Mesenchymal stem cell (in vitro differentiated cells and primary cell): ENCODE measurements around the gene ANKRD10.

Source experiments
- DNase-seq: peaks from one replicate; pipeline ENCODE4 v3.0.0-alpha.2; 2013
- H2AFZ ChIP-seq: one replicate; pipeline ENCODE4 v1.6.1; 2013; ENCODE audit warnings: low read depth, mild to moderate bottlenecking, control low read depth, inconsistent platforms, low read length, moderate library complexity
- H2AK5ac ChIP-seq: 2 replicates; pipeline ENCODE4 v1.6.1; 2013; ENCODE audit warnings: low read length, moderate library complexity, mild to moderate bottlenecking, inconsistent platforms; ENCODE audit not compliant: severe bottlenecking
- H2BK120ac ChIP-seq: one replicate; pipeline ENCODE4 v1.6.1; 2013; ENCODE audit warnings: low read depth, mild to moderate bottlenecking, inconsistent platforms, low read length, moderate library complexity
- H2BK12ac ChIP-seq, 2 experiments: one replicate each; pipeline ENCODE4 v1.6.1; 2013; ENCODE audit warnings: inconsistent platforms in 2 of 2, low read length in 2 of 2, mild to moderate bottlenecking in 2 of 2, moderate library complexity in 2 of 2, control low read depth in 1 of 2
- H2BK15ac ChIP-seq: one replicate; pipeline ENCODE4 v1.6.1; 2013; ENCODE audit warnings: mild to moderate bottlenecking, low read depth, inconsistent platforms; ENCODE audit not compliant: poor library complexity, severe bottlenecking
- H2BK5ac ChIP-seq: 2 replicates; pipeline ENCODE4 v1.6.1; 2013; ENCODE audit warnings: low read depth, mild to moderate bottlenecking, low read length, control low read depth, inconsistent platforms; ENCODE audit not compliant: poor library complexity, severe bottlenecking
- H3K14ac ChIP-seq, 2 experiments: one replicate each; pipeline ENCODE4 v1.6.1; 2013; ENCODE audit warnings: inconsistent platforms in 2 of 2, low read length in 2 of 2, control low read depth in 1 of 2, mild to moderate bottlenecking in 1 of 2, moderate library complexity in 1 of 2
- H3K18ac ChIP-seq, 2 experiments: one replicate each; pipeline ENCODE4 v1.6.1; 2013; ENCODE audit warnings: inconsistent platforms in 2 of 2, low read length in 2 of 2, control low read depth in 1 of 2, low read depth in 1 of 2, mild to moderate bottlenecking in 1 of 2
- H3K23ac ChIP-seq, 2 experiments: one replicate each; pipeline ENCODE4 v1.6.1; 2013; ENCODE audit warnings: inconsistent platforms in 2 of 2, low read length in 2 of 2, mild to moderate bottlenecking in 2 of 2, moderate library complexity in 2 of 2, control low read depth in 1 of 2
- H3K27ac ChIP-seq: 2 replicates; pipeline ENCODE4 v1.5.1; 2013; ENCODE audit warnings: mild to moderate bottlenecking, moderate library complexity, low read length, control low read depth, inconsistent platforms; ENCODE audit not compliant: poor library complexity, severe bottlenecking
- H3K27me3 ChIP-seq, 2 experiments: 2 replicates each; pipeline versions ENCODE4 v1.6.1 to v1.7.0; 2013; ENCODE audit warnings: low read length in 2 of 2, mild to moderate bottlenecking in 2 of 2, moderate library complexity in 2 of 2, control low read depth in 1 of 2, inconsistent platforms in 1 of 2; ENCODE audit not compliant: control insufficient read depth in 1 of 2, insufficient read depth in 1 of 2
- H3K36me3 ChIP-seq, 2 experiments: 2 replicates each; pipeline versions ENCODE4 v1.6.1 to v1.7.0; 2013; ENCODE audit warnings: low read length in 2 of 2, control low read depth in 1 of 2, inconsistent platforms in 1 of 2, low read depth in 1 of 2, mild to moderate bottlenecking in 1 of 2; ENCODE audit not compliant: insufficient read depth in 2 of 2, control insufficient read depth in 1 of 2
- H3K4ac ChIP-seq, 2 experiments: one replicate each; pipeline ENCODE4 v1.6.1; 2013; ENCODE audit warnings: inconsistent platforms in 2 of 2, low read length in 2 of 2, mild to moderate bottlenecking in 2 of 2, moderate library complexity in 2 of 2, control low read depth in 1 of 2, low read depth in 1 of 2
- H3K4me1 ChIP-seq: 2 replicates; pipeline ENCODE4 v1.6.1; 2013; ENCODE audit warnings: low read depth, low read length, control low read depth; ENCODE audit not compliant: control insufficient read depth, insufficient read depth
- H3K4me2 ChIP-seq: 2 replicates; pipeline ENCODE4 v1.6.1; 2013; ENCODE audit warnings: low read length, mild to moderate bottlenecking, inconsistent platforms; ENCODE audit not compliant: poor library complexity, severe bottlenecking
- H3K4me3 ChIP-seq, 2 experiments: 2 replicates each; pipeline versions ENCODE4 v1.5.1 to v1.7.0; 2013; ENCODE audit warnings: low read length in 2 of 2, mild to moderate bottlenecking in 2 of 2, control low read depth in 1 of 2, low read depth in 1 of 2; ENCODE audit not compliant: insufficient read depth in 1 of 2
- H3K79me1 ChIP-seq: replicated peaks from 2 replicates; pipeline ENCODE4 v1.6.1; 2013; ENCODE audit warnings: mild to moderate bottlenecking, control low read depth, low read length, inconsistent platforms; ENCODE audit not compliant: poor library complexity, severe bottlenecking
- H3K9ac ChIP-seq: 2 replicates; pipeline ENCODE4 v1.7.0; 2013; ENCODE audit warnings: mild to moderate bottlenecking, low read length, moderate library complexity
- H3K9me3 ChIP-seq: 2 replicates; pipeline ENCODE4 v1.7.0; 2013; ENCODE audit warnings: mild to moderate bottlenecking, low read length; ENCODE audit not compliant: control insufficient read depth
- H4K8ac ChIP-seq: one replicate; pipeline ENCODE4 v1.6.1; 2013; ENCODE audit warnings: inconsistent platforms, mild to moderate bottlenecking, low read length, moderate library complexity
- H4K91ac ChIP-seq: one replicate; pipeline ENCODE4 v1.6.1; 2013; ENCODE audit warnings: mild to moderate bottlenecking, low read length, inconsistent platforms
- WGBS: methylation state at CpG from one replicate; pipeline ENCODE4 v1.1.7; 2013; ENCODE audit warnings: mixed read lengths; 5-methylcytosine and 5-hydroxymethylcytosine counted together

ANKRD10 gene

DNA sequence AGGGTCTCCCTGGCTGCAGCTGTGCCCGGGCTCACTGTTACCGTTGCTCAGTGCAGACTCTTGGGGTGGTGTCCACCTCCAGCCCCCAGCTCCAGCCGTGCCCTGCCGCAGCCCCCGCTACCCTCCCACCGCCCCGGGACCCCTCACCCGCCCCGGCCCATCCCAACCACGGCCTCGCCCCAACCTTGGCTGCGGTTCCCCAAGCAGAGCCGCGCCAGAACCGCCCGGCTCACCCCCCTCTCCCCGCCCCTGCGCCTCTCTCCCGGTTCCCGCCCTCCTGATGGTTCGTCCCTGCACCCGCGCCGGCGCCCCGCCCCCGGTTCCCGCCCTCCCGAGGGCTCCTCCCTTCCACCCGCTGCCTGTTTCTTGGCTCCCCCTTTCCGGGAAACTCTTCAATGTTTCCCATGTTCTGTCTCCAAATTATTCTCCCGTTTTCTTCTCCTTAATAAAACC is 40.3 kb downstream of the ANKRD10 start:
- Histone ChIP-seq H3K79me1 (peaks cover 2% of the 10 kb centered on the region), H2BK12ac (peak overlapping the region in 1 of 2 experiments; percentile 40), H3K27ac (no peak overlapping the region), H2BK120ac (no peak overlapping the region), H4K91ac (peak overlapping the region; percentile 58), H3K9me3 (no peaks in the 10 kb centered on the region), H3K4ac (peak overlapping the region in 1 of 2 experiments; percentile 37), H3K23ac (no peak overlapping the region), H2AFZ (no peak overlapping the region), H3K9ac (peak overlapping the region; percentile 71), H2BK15ac (peak overlapping the region; percentile 65), H2AK5ac (no peak overlapping the region), H3K14ac (no peak overlapping the region), H3K27me3 (no peaks in the 10 kb centered on the region), H3K4me3 (peak overlapping the region; percentile 5 to 68), H2BK5ac (no peak overlapping the region), H4K8ac (peak overlapping the region; percentile 91), H3K4me2 (peak overlapping the region; percentile 45), H3K4me1 (peaks cover 24% of the 10 kb centered on the region), H3K18ac (peak overlapping the region; percentile 63 to 71), H3K36me3 (peaks cover 2 to 6% of the 10 kb centered on the region in 2 experiments)
- WGBS, result 4% methylated on average over 32 of the region's 32 CpGs
- DNase-seq, result peak; percentile 79

GRCh38 chr13:110873639-110874507 is 41.0 kb downstream of the ANKRD10 start:
- H2BK120ac ChIP-seq, result no peak overlapping the region
- H3K79me1 ChIP-seq, result no peaks in the 10 kb centered on the region
- peak overlapping the region; percentile 63 to 71 for H3K18ac ChIP-seq
- H3K4me2 ChIP-seq, result peak overlapping the region; percentile 45
- H4K8ac ChIP-seq, result peak overlapping the region; percentile 91
- no peak overlapping the region for H3K23ac ChIP-seq
- H2AK5ac ChIP-seq, result no peak overlapping the region
- no peaks in the 10 kb centered on the region for H3K36me3 ChIP-seq
- H3K4me3 ChIP-seq, result peak overlapping the region; percentile 5 to 68
- H3K4me1 ChIP-seq, result peaks cover 24% of the 10 kb centered on the region
- no peak for DNase-seq
- peak overlapping the region in 1 of 2 experiments; percentile 37 for H3K4ac ChIP-seq
- 79% methylated on average over 19 of the region's 19 CpGs for WGBS
- peak overlapping the region; percentile 54 for H3K9ac ChIP-seq
- H3K27ac ChIP-seq, result no peak overlapping the region
- no peak overlapping the region for H2BK5ac ChIP-seq
- H3K27me3 ChIP-seq, result no peaks in the 10 kb centered on the region
- H3K14ac ChIP-seq, result no peak overlapping the region
- H4K91ac ChIP-seq, result peak overlapping the region; percentile 58
- H2BK12ac ChIP-seq, result peak overlapping the region in 1 of 2 experiments; percentile 40
- no peaks in the 10 kb centered on the region for H3K9me3 ChIP-seq
- H2AFZ ChIP-seq, result no peak overlapping the region
- H2BK15ac ChIP-seq, result peak overlapping the region; percentile 65

GRCh38 chr13:110872768-110873638 is 41.9 kb downstream of the ANKRD10 start:
- Histone ChIP-seq H3K9ac (no peak overlapping the region), H3K27ac (no peak overlapping the region), H2BK15ac (peak overlapping the region; percentile 12), H2AFZ (no peak overlapping the region), H2BK120ac (no peak overlapping the region), H3K27me3 (no peaks in the 10 kb centered on the region), H2BK12ac (no peak overlapping the region), H3K4me3 (no peak overlapping the region), H3K4me1 (peaks cover 24% of the 10 kb centered on the region), H3K18ac (no peak overlapping the region), H3K36me3 (no peaks in the 10 kb centered on the region), H3K4ac (no peak overlapping the region), H3K4me2 (no peak overlapping the region), H3K79me1 (no peaks in the 10 kb centered on the region), H3K23ac (no peak overlapping the region), H4K91ac (no peak overlapping the region), H2BK5ac (no peak overlapping the region), H3K9me3 (no peaks in the 10 kb centered on the region), H3K14ac (no peak overlapping the region), H2AK5ac (no peak overlapping the region), H4K8ac (no peak overlapping the region)
- DNase-seq, result no peak
- WGBS, result 89% methylated on average over 35 of the region's 35 CpGs
